Activated gamma-delta T cell treated with anti-CD3 and anti-CD28 coated beads, Interleukin-2, amount 50 U/mL, for 16 hours (primary cell): ENCODE measurements around the gene ZNF331.

Source experiments
- DNase-seq: peaks from one replicate; pipeline ENCODE4 v3.0.0-alpha.2; 2020; ENCODE audit warnings: low read depth

ZNF331 gene

DNA sequence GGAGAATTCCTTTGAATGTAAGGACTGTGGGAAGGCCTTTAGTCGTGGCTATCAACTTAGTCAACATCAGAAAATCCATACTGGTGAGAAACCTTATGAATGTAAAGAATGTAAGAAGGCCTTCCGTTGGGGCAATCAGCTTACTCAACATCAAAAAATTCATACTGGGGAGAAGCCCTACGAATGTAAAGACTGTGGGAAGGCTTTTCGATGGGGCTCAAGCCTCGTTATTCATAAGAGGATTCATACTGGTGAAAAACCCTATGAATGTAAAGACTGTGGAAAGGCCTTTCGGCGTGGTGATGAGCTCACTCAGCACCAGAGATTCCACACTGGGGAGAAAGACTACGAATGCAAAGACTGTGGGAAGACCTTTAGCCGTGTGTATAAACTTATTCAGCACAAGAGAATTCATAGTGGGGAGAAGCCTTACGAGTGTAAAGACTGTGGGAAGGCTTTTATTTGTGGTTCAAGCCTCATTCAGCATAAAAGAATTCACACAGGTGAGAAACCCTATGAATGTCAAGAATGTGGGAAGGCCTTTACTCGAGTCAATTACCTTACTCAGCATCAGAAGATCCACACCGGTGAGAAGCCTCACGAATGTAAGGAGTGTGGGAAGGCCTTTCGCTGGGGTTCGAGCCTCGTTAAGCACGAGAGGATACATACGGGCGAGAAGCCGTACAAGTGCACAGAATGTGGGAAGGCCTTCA is 39.2 kb downstream of the ZNF331 start:
- DNase-seq, result no peak

DNA sequence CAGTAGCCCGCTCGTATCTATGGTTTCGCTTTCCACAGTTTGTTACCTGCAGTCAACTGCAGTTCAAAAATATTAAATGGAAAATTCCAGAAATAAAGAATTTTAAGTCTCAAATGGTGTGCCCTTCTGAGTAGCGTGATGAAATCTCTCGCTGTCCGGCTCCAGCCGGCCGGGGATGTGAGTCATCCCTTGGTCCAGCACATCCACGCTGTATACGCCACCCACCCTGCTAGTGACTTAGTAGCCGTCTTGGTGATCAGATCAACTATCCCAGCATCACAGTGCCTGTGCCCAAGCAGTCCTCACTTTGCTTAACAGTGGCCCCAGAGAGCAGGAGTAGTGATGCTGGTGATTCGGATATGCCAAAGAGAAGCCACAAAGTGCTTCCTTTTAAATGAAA is 40.0 kb downstream of the ZNF331 start:
- DNase-seq, result no peak

DNA sequence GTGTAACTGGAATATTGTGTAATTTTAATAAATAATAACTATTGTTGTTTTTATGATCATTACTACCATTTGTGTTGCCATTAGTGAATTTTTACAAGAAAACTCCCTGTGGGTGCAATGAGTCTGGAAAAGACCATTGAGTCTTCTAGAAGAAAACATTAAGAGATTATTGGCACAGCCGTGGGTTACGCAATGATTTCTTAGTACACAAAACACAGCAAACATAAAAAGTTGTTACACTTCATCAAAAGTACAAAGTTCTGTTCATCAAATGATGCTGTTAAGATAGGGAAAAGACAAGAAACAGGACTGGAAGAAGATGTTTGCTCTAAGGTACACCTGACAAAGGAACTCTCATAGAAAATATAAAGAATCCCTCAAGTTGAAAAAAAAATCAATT is 41.6 kb downstream of the ZNF331 start:
- no peak for DNase-seq

- no peak for DNase-seq
Measured at GRCh38 chr19:53580871-53581835, 43.2 kb downstream of the ZNF331 start.

- no peak for DNase-seq
Measured at GRCh38 chr19:53581871-53582279, 43.9 kb downstream of the ZNF331 start.

GRCh38 chr19:53583181-53583580 is 45.2 kb downstream of the ZNF331 start:
- DNase-seq, result no peak

- no peak for DNase-seq
Measured at GRCh38 chr19:53586277-53586691, 48.3 kb downstream of the ZNF331 start.

- DNase-seq, result no peak
Measured at GRCh38 chr19:53594811-53595509, 57.0 kb downstream of the ZNF331 start.

- no peak for DNase-seq
Measured at GRCh38 chr19:53595510-53595867, 57.5 kb downstream of the ZNF331 start.

DNA sequence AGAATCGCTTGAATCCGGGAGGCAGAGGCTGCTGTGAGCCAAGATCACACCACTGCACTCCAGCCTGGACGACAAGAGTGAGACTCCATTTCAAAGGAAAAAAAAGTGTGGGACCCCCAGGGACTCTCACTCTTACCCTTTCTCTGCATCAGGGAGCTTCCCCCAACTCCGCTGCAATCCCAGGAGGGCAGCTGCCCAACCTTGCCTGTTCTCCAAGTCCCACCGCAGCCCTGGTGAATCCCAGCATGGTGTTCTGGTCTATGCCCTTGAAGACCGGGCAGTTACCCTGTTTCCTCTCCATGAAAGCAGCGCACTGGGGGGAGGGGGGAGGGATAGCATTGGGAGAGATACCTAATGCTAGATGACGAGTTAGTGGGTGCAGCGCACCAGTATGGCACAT is 58.1 kb downstream of the ZNF331 start:
- DNase-seq, result no peak

DNA sequence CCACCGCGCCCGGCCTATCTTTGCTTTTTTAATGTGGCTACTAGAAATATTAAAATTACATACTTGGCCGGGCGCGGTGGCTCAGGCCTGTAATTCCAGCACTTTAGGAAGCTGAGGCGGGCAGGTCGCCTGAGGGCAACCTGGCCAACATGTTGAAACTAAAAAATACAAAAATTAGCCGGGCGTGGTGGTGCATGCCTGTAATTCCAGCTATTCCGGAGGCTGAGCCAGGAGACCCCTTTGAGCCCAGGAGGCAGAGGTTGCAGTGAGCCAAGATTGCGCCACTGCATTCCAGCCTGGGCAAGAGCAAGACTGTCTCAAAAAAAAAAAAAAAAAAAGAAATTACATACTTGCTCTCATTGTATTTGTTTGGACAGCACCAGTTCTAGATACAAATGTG is 59.1 kb downstream of the ZNF331 start:
- no peak for DNase-seq

GRCh38 chr19:53598361-53598760 is 60.4 kb downstream of the ZNF331 start:
- no peak for DNase-seq

DNA sequence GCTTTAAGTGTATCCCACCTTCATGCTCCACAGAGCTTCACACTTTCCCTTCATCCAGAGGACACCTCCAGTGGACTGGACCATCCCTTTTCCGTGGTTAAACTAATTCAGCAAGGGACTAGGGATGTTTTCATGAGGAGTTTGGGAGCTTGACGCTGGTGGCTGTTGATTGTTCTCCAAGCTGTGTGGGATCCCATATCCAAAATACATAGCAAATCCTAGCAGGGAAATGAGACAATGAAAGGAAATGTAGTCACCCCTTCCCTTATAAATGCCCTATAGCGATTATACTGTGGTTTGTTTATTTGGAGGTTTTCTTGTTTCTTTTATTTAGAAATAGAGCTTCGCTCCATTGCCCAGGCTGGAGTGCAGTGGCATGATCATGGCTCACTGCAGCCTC is 62.3 kb downstream of the ZNF331 start:
- DNase-seq, result no peak

DNA sequence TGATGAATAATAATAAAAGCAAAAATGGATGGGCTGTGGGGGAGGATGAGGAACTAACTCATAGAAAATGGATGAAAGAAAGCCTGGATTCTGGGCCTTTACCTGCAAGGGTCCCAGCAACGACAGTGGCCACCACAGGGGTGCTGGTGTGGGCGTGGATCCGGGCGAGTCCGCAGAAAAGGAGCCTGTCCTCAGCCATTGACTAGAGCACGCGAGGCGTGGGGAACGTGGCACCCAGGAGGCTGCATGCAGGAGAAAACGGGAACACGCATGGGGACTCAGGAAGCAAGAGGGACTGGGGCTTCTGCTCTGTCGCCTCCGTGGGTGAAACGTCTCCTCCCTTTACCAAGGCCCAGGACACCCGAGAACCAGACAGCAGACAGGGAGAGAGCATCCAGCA is 68.1 kb downstream of the ZNF331 start:
- DNase-seq, result no peak

DNA sequence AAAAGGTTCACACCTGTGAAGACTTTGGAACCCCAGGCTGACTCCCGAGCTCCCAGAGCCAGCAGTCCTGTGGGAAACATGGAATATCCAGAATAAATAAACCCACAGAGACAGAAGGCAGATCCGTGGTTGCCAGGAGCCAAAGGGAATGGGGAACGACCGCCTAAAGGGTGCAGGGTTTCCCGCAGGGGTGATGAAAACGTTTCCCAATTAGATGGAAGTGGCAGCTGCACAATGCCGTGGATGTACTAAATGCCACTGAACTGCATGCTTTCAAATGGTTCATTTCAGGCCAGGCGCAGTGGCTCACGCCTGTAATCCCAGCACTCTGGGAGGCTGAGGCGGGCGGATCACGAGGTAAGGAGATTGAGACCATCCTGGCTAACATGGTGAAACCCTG is 70.4 kb downstream of the ZNF331 start:
- no peak for DNase-seq

- no peak for DNase-seq
Measured at GRCh38 chr19:53612762-53613526, 75.0 kb downstream of the ZNF331 start.

DNA sequence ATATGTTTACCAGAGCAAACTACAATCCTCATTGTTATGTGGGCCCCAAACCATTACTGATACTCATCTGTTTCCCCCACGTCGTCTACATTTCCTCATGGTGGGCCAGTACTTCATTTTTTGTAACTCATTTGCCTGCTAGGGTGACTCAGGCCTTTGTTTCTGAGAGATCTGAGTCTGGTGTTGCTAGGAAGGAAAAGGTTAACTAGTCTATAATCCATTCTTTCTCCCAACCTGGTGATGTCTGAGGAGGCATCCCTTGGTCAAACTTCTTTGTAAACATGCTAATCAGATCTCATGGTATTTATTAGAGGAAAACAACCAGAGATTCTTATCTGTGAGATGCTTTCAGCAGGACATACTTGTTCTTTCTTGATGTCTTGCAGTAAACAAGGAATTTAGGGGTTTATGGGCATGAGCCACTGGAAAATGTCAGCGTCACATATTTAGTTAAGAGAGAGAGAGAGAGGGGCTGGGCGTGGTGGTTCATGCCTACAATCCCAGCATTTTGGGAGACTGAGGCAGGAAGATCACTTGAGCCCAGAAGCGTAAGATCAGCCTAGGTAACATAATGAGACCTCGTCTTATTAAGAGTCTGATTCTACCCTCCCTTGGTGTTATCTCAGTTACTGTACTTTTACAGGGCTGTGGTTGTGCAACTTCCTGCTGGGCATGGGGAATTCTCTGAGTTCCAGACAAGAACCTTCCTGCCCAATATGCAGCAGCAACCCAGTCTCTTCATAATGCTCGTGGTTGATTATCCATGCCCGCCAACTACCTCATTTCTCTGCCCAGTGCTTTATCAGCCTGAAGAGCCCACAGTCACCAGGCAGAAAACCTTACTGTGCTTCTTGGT is 84.2 kb downstream of the ZNF331 start:
- no peak for DNase-seq

- DNase-seq, result no peak
Measured at GRCh38 chr19:53624771-53625545, 87.0 kb downstream of the ZNF331 start.

- no peak for DNase-seq
Measured at GRCh38 chr19:53626486-53626885, 88.5 kb downstream of the ZNF331 start.

DNA sequence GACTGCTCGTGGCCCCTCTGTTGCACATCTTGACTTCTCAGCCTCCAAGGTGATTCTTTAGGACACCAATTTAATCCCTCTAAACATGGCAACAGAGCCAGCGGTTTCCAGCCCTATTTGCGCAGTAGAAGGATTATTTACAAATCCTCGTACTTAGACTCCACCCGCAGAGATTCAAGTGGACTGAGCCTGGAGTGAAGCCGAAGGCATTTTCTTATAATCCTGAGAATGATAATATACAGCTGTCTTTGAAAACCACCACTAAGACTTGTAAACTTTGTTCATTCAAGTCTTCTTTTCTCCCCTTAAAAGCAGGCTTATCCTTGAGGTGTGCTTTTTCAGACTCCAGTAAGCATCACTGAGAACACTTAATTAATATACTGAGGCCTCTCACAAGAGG is 89.0 kb downstream of the ZNF331 start:
- DNase-seq, result no peak
